ENCODE data around the gene UAP1L1. TPM values are rescaled to one million over a fixed set of nuclear protein-coding genes. Genes with fewer than 3 reads are reported as not detected.

UAP1L1 gene
- total and polyA plus RNA-seq, 9 of the 15 experiments (the other 6 are each of a cell fraction or from before 2014, with no cell fraction given): 0.20 to 8.6 (median 3.7) TPM

DNA sequence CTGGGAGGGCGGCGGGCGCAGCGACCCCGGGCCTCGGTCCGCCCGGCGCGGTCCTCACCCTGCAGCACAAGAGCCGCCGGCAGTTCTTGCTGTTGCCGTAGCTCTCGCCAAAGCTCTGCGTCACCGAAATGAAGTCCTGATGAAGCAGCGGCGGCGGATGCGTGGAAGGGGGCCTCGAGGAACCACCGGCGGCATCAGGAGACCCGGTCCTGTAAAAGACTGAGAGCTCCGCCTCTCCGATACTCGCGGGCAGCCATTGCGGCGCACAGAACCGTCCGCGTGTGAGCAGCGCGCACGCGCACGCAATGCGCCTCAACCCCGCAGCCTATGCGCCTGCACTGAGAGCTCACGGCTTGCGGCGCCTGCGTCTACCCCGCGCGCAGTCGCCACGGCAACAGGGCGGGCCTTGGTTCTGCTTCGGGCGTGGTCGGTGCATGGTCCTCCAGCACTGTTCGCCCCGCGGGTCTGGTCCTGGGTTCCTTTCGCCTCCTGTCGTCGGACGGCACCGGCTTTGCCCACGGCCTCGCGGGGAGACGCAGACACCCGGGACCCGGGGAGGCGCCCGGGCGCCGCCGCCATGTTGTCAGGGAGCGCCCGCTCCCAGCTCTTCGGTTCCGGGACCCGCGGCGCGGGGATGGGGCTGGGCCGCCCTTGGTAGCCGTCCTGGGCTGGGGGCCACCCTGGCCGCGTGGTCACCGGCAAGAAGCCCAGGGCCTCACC lies 52.3 kb downstream of the UAP1L1 start (continued):
- TF ChIP-seq, protein P1, sequence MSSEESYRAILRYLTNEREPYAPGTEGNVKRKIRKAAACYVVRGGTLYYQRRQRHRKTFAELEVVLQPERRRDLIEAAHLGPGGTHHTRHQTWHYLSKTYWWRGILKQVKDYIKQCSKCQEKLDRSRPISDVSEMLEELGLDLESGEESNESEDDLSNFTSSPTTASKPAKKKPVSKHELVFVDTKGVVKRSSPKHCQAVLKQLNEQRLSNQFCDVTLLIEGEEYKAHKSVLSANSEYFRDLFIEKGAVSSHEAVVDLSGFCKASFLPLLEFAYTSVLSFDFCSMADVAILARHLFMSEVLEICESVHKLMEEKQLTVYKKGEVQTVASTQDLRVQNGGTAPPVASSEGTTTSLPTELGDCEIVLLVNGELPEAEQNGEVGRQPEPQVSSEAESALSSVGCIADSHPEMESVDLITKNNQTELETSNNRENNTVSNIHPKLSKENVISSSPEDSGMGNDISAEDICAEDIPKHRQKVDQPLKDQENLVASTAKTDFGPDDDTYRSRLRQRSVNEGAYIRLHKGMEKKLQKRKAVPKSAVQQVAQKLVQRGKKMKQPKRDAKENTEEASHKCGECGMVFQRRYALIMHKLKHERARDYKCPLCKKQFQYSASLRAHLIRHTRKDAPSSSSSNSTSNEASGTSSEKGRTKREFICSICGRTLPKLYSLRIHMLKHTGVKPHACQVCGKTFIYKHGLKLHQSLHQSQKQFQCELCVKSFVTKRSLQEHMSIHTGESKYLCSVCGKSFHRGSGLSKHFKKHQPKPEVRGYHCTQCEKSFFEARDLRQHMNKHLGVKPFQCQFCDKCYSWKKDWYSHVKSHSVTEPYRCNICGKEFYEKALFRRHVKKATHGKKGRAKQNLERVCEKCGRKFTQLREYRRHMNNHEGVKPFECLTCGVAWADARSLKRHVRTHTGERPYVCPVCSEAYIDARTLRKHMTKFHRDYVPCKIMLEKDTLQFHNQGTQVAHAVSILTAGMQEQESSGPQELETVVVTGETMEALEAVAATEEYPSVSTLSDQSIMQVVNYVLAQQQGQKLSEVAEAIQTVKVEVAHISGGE (CRISPR knock-in tag; IDR thresholded peaks at IDR 0.05): peak in 1 of 3 experiments; percentile 71; a peak in 2 of 6 replicates
- TF ChIP-seq DPF2 (IDR thresholded peaks at IDR 0.05) (peak; percentile 15; the same call in 1 of the 2 replicates), CREM (IDR thresholded peaks at IDR 0.05; ENCODE audit: low read depth) (peak; percentile 87), ZHX1 (conservative IDR thresholded peaks at IDR 0.05; ENCODE audit: low read length) (peak; percentile 55; the same call in 1 of the 2 replicates), CHD1 (IDR thresholded peaks at IDR 0.05; ENCODE audit: low read length) (no peak), HSF4 (CRISPR knock-in tag; IDR thresholded peaks at IDR 0.05; ENCODE audit: borderline replicate concordance) (no peak), PTTG1 (tag; IDR thresholded peaks at IDR 0.05; ENCODE audit: low read depth) (no peak), HDAC8 (tag; IDR thresholded peaks at IDR 0.05) (no peak), FIP1L1 (IDR thresholded peaks at IDR 0.05; ENCODE audit: low read depth, low read length, poor library complexity, severe bottlenecking) (peak; percentile 13), MTA3 (IDR thresholded peaks at IDR 0.05; ENCODE audit: borderline replicate concordance) (0 out of 2 replicates have a peak, but pooled peaks have one; percentile 29), STAT5A (IDR thresholded peaks at IDR 0.05; ENCODE audit: borderline replicate concordance, low read length) (no peak), RFX7 (CRISPR knock-in tag; IDR thresholded peaks at IDR 0.05) (no peak), U2AF2 (optimal IDR thresholded peaks at IDR 0.05; ENCODE audit: low read depth, low read length) (no peak), FOXP4 (CRISPR knock-in tag; IDR thresholded peaks at IDR 0.05; ENCODE audit: borderline replicate concordance) (0 out of 2 replicates have a peak, but pooled peaks have one; percentile 31)
- TF ChIP-seq, protein P2, sequence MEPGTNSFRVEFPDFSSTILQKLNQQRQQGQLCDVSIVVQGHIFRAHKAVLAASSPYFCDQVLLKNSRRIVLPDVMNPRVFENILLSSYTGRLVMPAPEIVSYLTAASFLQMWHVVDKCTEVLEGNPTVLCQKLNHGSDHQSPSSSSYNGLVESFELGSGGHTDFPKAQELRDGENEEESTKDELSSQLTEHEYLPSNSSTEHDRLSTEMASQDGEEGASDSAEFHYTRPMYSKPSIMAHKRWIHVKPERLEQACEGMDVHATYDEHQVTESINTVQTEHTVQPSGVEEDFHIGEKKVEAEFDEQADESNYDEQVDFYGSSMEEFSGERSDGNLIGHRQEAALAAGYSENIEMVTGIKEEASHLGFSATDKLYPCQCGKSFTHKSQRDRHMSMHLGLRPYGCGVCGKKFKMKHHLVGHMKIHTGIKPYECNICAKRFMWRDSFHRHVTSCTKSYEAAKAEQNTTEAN (CRISPR knock-in tag; IDR thresholded peaks at IDR 0.05): no peak

Data from K562 (cell line).